Measurements from ENCODE around the gene GNG13. TPM values are rescaled to one million over a fixed set of nuclear protein-coding genes. Genes with fewer than 3 reads are reported as not detected.

The GNG13 gene
- not detected for total RNA-seq

- H3K9me3 ChIP-seq: no peaks in the 10 kb centered on the region
- 0 to 4% methylated on average over 8 to 42 of the region's 57 CpGs for WGBS, 2 donors
- no peak within 1 kb of the TSS for H3K27ac ChIP-seq
- intact Hi-C loops (cut with DNase I): no loop called here
- H3K4me3 ChIP-seq: no peak within 1 kb of the TSS
- peaks cover 0 to 12% of the 10 kb centered on the region in 2 donors for H3K27me3 ChIP-seq
- H3K36me3 ChIP-seq (replicated peaks in 1 of 2; ENCODE audit: insufficient read depth in 1 of 2, low read depth in 2 of 2): no peaks in the 10 kb centered on the region
- no peaks in the 10 kb centered on the region for H3K4me1 ChIP-seq
- DNase-seq (no peak), ATAC-seq (no peak)
- no peak for TF ChIP-seq POLR2A (IDR thresholded peaks at IDR 0.05)
Measured at GRCh38 chr16:799948-800833, at the start of gene GNG13. GNG13 (minus strand) TSS chr16:800734; CDS start chr16:799077, 1,657 bp downstream.

GRCh38 chr16:848510-849253 is 48.1 kb upstream of the GNG13 start:
- TF ChIP-seq CTCF (IDR thresholded peaks at IDR 0.05) (no peak), POLR2A (IDR thresholded peaks at IDR 0.05) (no peak)
- no peak for ATAC-seq
- intact Hi-C loops (cut with DNase I): no loop called here
- WGBS, 2 donors: 87 to 89% methylated on average over 32 to 44 of the region's 44 CpGs
- no peaks in the 10 kb centered on the region for H3K9me3 ChIP-seq
- no peak overlapping the region for H3K4me3 ChIP-seq
- no peaks in the 10 kb centered on the region for H3K4me1 ChIP-seq
- DNase-seq: no peak
- H3K27ac ChIP-seq: no peak overlapping the region
- no peaks in the 10 kb centered on the region for H3K27me3 ChIP-seq
- H3K36me3 ChIP-seq (replicated peaks in 1 of 2; ENCODE audit: insufficient read depth in 1 of 2, low read depth in 2 of 2): no peaks in the 10 kb centered on the region

- H3K27ac ChIP-seq: no peak overlapping the region
- no peak overlapping the region for H3K4me3 ChIP-seq
- no peak for ATAC-seq
- no peak for DNase-seq
- no peaks in the 10 kb centered on the region for H3K4me1 ChIP-seq
- intact Hi-C loops (cut with DNase I): no loop called here
- H3K36me3 ChIP-seq (replicated peaks in 1 of 2; ENCODE audit: insufficient read depth in 1 of 2, low read depth in 2 of 2): no peaks in the 10 kb centered on the region
- H3K9me3 ChIP-seq: no peaks in the 10 kb centered on the region
- TF ChIP-seq POLR2A (IDR thresholded peaks at IDR 0.05): no peak
- TF ChIP-seq CTCF (IDR thresholded peaks at IDR 0.05): no peak
- WGBS, 2 donors: 92 to 100% methylated on average over 4 to 30 of the region's 33 CpGs
- no peaks in the 10 kb centered on the region for H3K27me3 ChIP-seq
Measured at GRCh38 chr16:847681-848445, 47.3 kb upstream of the GNG13 start.

GRCh38 chr16:847151-847550 is 46.6 kb upstream of the GNG13 start:
- DNase-seq (no peak), ATAC-seq (no peak)
- TF ChIP-seq CTCF (IDR thresholded peaks at IDR 0.05) (no peak), POLR2A (IDR thresholded peaks at IDR 0.05) (no peak)
- H3K4me3 ChIP-seq: no peak overlapping the region
- WGBS, 2 donors: 88 to 92% methylated on average over 10 of the region's 10 CpGs
- no peaks in the 10 kb centered on the region for H3K4me1 ChIP-seq
- H3K27me3 ChIP-seq: no peaks in the 10 kb centered on the region
- no peak overlapping the region for H3K27ac ChIP-seq
- no peaks in the 10 kb centered on the region for H3K9me3 ChIP-seq
- no peaks in the 10 kb centered on the region for H3K36me3 ChIP-seq (replicated peaks in 1 of 2; ENCODE audit: insufficient read depth in 1 of 2, low read depth in 2 of 2)
- intact Hi-C loops (cut with DNase I): no loop called here

- WGBS, 2 donors: 77 to 78% methylated on average over 23 to 26 of the region's 26 CpGs
- TF ChIP-seq CTCF (IDR thresholded peaks at IDR 0.05) (no peak), POLR2A (IDR thresholded peaks at IDR 0.05) (no peak)
- ATAC-seq (no peak), DNase-seq (no peak)
- no peak overlapping the region for H3K27ac ChIP-seq
- no peaks in the 10 kb centered on the region for H3K9me3 ChIP-seq
- no peaks in the 10 kb centered on the region for H3K27me3 ChIP-seq
- H3K36me3 ChIP-seq (replicated peaks in 1 of 2; ENCODE audit: insufficient read depth in 1 of 2, low read depth in 2 of 2): no peaks in the 10 kb centered on the region
- H3K4me3 ChIP-seq: no peak overlapping the region
- intact Hi-C loops (cut with DNase I): no loop called here
- no peaks in the 10 kb centered on the region for H3K4me1 ChIP-seq
Measured at GRCh38 chr16:845351-845745, 44.8 kb upstream of the GNG13 start.

Measured in body of pancreas (tissue), 4 donors.